Coronary artery (tissue), 2 donors: Measurements from ENCODE around the gene PHF10.

Source experiments
- DNase-seq: peaks from one replicate; pipeline ENCODE4 v3.0.0-alpha.2; 2017; ENCODE audit warnings: low spot score
- H3K27ac ChIP-seq, 2 donors: fragments of 200-600 bp; sonication (generic); one replicate each; pipeline ENCODE4 v1.5.1; 2016 to 2019
- H3K4me3 ChIP-seq: fragments of 200-600 bp; sonication (generic); 2 replicates; pipeline ENCODE4 v1.5.1; 2016; ENCODE audit warnings: mild to moderate bottlenecking, moderate library complexity
- CTCF ChIP-seq: fragments of 200-600 bp; sonication (generic); IDR thresholded peaks from one replicate; pipeline ENCODE4 v1.5.1; 2019; ENCODE audit warnings: antibody characterized with exemption

PHF10 gene

GRCh38 chr6:169710009-169710408 is 14.3 kb downstream of the PHF10 start:
- no peak for DNase-seq
- Histone ChIP-seq H3K27ac (no peak overlapping the region), H3K4me3 (no peak overlapping the region)
- no peak for TF ChIP-seq CTCF

- no peak for DNase-seq
These were observed 15.0 kb downstream of the PHF10 start for GRCh38 chr6:169709293-169709692.

GRCh38 chr6:169707772-169708171 is 16.5 kb downstream of the PHF10 start:
- Histone ChIP-seq H3K27ac (no peak overlapping the region), H3K4me3 (no peak overlapping the region)
- no peak for DNase-seq
- TF ChIP-seq CTCF: no peak

More at GRCh38 chr6:169709293-169709692, 15.0 kb downstream of the PHF10 start:
- Histone ChIP-seq H3K4me3 (no peak overlapping the region), H3K27ac (no peak overlapping the region)
- TF ChIP-seq CTCF: no peak

- H3K27ac ChIP-seq: peak overlapping the region; percentile 92 to 96
- TF ChIP-seq CTCF: no peak
- DNase-seq: no peak
- H3K4me3 ChIP-seq: peak overlapping the region; percentile 95
These were observed 21.5 kb downstream of the PHF10 start for GRCh38 chr6:169702840-169703246.

GRCh38 chr6:169701954-169702839 is 22.1 kb downstream of the PHF10 start, which contains the start of the genes C6orf120 and WDR27:
TSS of gene C6orf120 (plus strand) at chr6:169702126. CDS start at chr6:169702460, 334 bp downstream.
TSS of gene WDR27 (minus strand) at chr6:169702029. CDS start at chr6:169689005, 13,024 bp downstream.
- no peak for TF ChIP-seq CTCF
- peak; percentile 98 for DNase-seq
- Histone ChIP-seq H3K4me3 (peak within 1 kb of the TSS; percentile 95), H3K27ac (peak within 1 kb of the TSS; percentile 92 to 96)

- no peak for DNase-seq
- TF ChIP-seq CTCF: no peak
- peak overlapping the region; percentile 95 for H3K4me3 ChIP-seq
- peak overlapping the region; percentile 92 to 96 for H3K27ac ChIP-seq
These were observed 22.9 kb downstream of the PHF10 start for GRCh38 chr6:169701311-169701953.
